ENCODE results near the gene CASP2. TPM values are rescaled to one million over a fixed set of nuclear protein-coding genes. Genes with fewer than 3 reads are reported as not detected.

CASP2 gene
- total RNA-seq, 2 donors from 2014 or later: 5.2 to 7.6 TPM

- Histone ChIP-seq H3K27ac (no peak overlapping the region), H3K27me3 (no peaks in the 10 kb centered on the region), H3K4me3 (no peak overlapping the region), H3K36me3 (no peaks in the 10 kb centered on the region), H3K4me1 (peaks cover 0 to 4% of the 10 kb centered on the region in 2 donors), H3K9me3 (no peaks in the 10 kb centered on the region)
- DNase-seq (ENCODE audit: low spot score): no peak
- no peak for TF ChIP-seq CTCF (IDR thresholded peaks at IDR 0.05)
Observed at GRCh38 chr7:143347950-143348349, 59.8 kb downstream of the CASP2 start.

GRCh38 chr7:143351060-143351459 lies 62.9 kb downstream of the CASP2 start:
- H3K27ac ChIP-seq: no peak overlapping the region

GRCh38 chr7:143351574-143351973 lies 63.4 kb downstream of the CASP2 start:
- no peak for DNase-seq (ENCODE audit: low spot score)
- H3K36me3 ChIP-seq: no peaks in the 10 kb centered on the region
- no peaks in the 10 kb centered on the region for H3K4me1 ChIP-seq
- H3K4me3 ChIP-seq: no peak overlapping the region
- no peak overlapping the region for H3K27ac ChIP-seq
- H3K9me3 ChIP-seq: no peaks in the 10 kb centered on the region
- H3K27me3 ChIP-seq: no peaks in the 10 kb centered on the region
- no peak for TF ChIP-seq CTCF (IDR thresholded peaks at IDR 0.05)

More at GRCh38 chr7:143351060-143351459, 62.9 kb downstream of the CASP2 start:
- no peaks in the 10 kb centered on the region for H3K27me3 ChIP-seq
- no peaks in the 10 kb centered on the region for H3K36me3 ChIP-seq
- H3K4me3 ChIP-seq: no peak overlapping the region
- H3K4me1 ChIP-seq: no peaks in the 10 kb centered on the region
- H3K9me3 ChIP-seq: no peaks in the 10 kb centered on the region
- no peak for TF ChIP-seq CTCF (IDR thresholded peaks at IDR 0.05)
- DNase-seq (ENCODE audit: low spot score): no peak

GRCh38 chr7:143352531-143353002 lies 64.4 kb downstream of the CASP2 start:
- H3K36me3 ChIP-seq: no peaks in the 10 kb centered on the region
- H3K4me3 ChIP-seq: no peak overlapping the region
- DNase-seq (ENCODE audit: low spot score): no peak
- H3K4me1 ChIP-seq: no peaks in the 10 kb centered on the region
- no peak for TF ChIP-seq CTCF (IDR thresholded peaks at IDR 0.05)
- H3K27ac ChIP-seq: no peak overlapping the region
- H3K27me3 ChIP-seq: no peaks in the 10 kb centered on the region
- H3K9me3 ChIP-seq: no peaks in the 10 kb centered on the region

- Histone ChIP-seq H3K27ac (no peak overlapping the region), H3K27me3 (no peaks in the 10 kb centered on the region), H3K4me1 (no peaks in the 10 kb centered on the region), H3K9me3 (no peaks in the 10 kb centered on the region), H3K4me3 (no peak overlapping the region), H3K36me3 (no peaks in the 10 kb centered on the region)
- TF ChIP-seq CTCF (IDR thresholded peaks at IDR 0.05): no peak
- DNase-seq (ENCODE audit: low spot score): no peak
Observed at GRCh38 chr7:143354376-143354775, 66.2 kb downstream of the CASP2 start.

- H3K4me3 ChIP-seq: no peak overlapping the region
- no peaks in the 10 kb centered on the region for H3K9me3 ChIP-seq
- no peak for DNase-seq (ENCODE audit: low spot score)
- no peak overlapping the region for H3K27ac ChIP-seq
- no peak for TF ChIP-seq CTCF (IDR thresholded peaks at IDR 0.05)
- H3K36me3 ChIP-seq: no peaks in the 10 kb centered on the region
- H3K4me1 ChIP-seq: no peaks in the 10 kb centered on the region
- H3K27me3 ChIP-seq: no peaks in the 10 kb centered on the region
Observed at GRCh38 chr7:143354965-143355364, 66.8 kb downstream of the CASP2 start.
